Karpas-422 (cell line): ENCODE data around the gene TP53I11. TPM values are rescaled to one million over a fixed set of nuclear protein-coding genes. Genes with fewer than 3 reads are reported as not detected.

Experiments
- DNase-seq: peaks from one replicate; pipeline ENCODE4 v3.0.0-alpha.2; 2015
- H2AFZ ChIP-seq: fragments of 200-600 bp; sonication (generic); 2 replicates; pipeline ENCODE4 v1.6.1; 2014; ENCODE audit warnings: antibody characterized with exemption, low read length, mixed read lengths
- H3K27ac ChIP-seq: fragments of 200-600 bp; sonication (generic); 2 replicates; pipeline ENCODE4 v1.5.1; 2014; ENCODE audit warnings: mild to moderate bottlenecking, low read length, moderate library complexity
- H3K27me3 ChIP-seq: fragments of 200-600 bp; sonication (generic); 2 replicates; pipeline ENCODE4 v1.6.1; 2014; ENCODE audit warnings: low read length, mixed read lengths
- H3K36me3 ChIP-seq: fragments of 200-600 bp; sonication (generic); 2 replicates; pipeline ENCODE4 v1.6.1; 2014; ENCODE audit warnings: low read length, mixed read lengths; ENCODE audit not compliant: insufficient read depth
- H3K4me1 ChIP-seq: fragments of 200-600 bp; sonication (generic); 2 replicates; pipeline ENCODE4 v1.6.1; 2014; ENCODE audit warnings: mild to moderate bottlenecking, low read length, mixed read lengths
- H3K4me2 ChIP-seq: fragments of 200-600 bp; sonication (generic); 2 replicates; pipeline ENCODE4 v1.6.1; 2014; ENCODE audit warnings: low read length, low read depth, mild to moderate bottlenecking; ENCODE audit not compliant: poor library complexity, severe bottlenecking
- H3K4me3 ChIP-seq: fragments of 200-600 bp; sonication (generic); 2 replicates; pipeline ENCODE4 v1.5.1; 2014; ENCODE audit warnings: mild to moderate bottlenecking, antibody characterized with exemption, low read length, mixed read lengths
- H3K79me2 ChIP-seq: fragments of 200-600 bp; sonication (generic); 2 replicates; pipeline ENCODE4 v1.6.1; 2014; ENCODE audit warnings: mild to moderate bottlenecking, low read length, mixed read lengths
- H3K9ac ChIP-seq: fragments of 200-600 bp; sonication (generic); 2 replicates; pipeline ENCODE4 v1.6.0; 2014; ENCODE audit warnings: low read length
- H3K9me2 ChIP-seq: fragments of 200-600 bp; sonication (generic), shearing (Covaris generic); replicated peaks from 2 replicates; pipeline ENCODE4 v1.6.0; 2014; ENCODE audit warnings: mild to moderate bottlenecking, low read length, moderate library complexity; ENCODE audit not compliant: insufficient read depth
- H3K9me3 ChIP-seq: fragments of 300-700, 200-600 bp; sonication (generic); 2 replicates; pipeline ENCODE4 v1.6.1; 2014; ENCODE audit warnings: low read length, mixed read lengths
- H4K20me1 ChIP-seq: fragments of 200-600 bp; sonication (generic); 2 replicates; pipeline ENCODE4 v1.6.1; 2014; ENCODE audit warnings: mild to moderate bottlenecking, antibody characterized with exemption, low read length, low read depth; ENCODE audit not compliant: insufficient read depth
- total RNA-seq: library from RNA; depleted of rRNA; stranded (reverse); fragments of >200 nt; shearing (Covaris generic); gene quantifications from 2 replicates; pipeline ENCODE4 v1.2.3, GENCODE V29; 2014; ENCODE audit warnings: low replicate concordance

Gene TP53I11
- total RNA-seq, 1 experiment from 2014 or later, result 0.34 TPM

- Histone ChIP-seq H3K9me2 (no peaks in the 10 kb centered on the region), H3K9me3 (no peaks in the 10 kb centered on the region), H3K27me3 (no peaks in the 10 kb centered on the region), H3K36me3 (no peaks in the 10 kb centered on the region), H4K20me1 (no peaks in the 10 kb centered on the region), H3K9ac (no peak overlapping the region), H3K27ac (no peak overlapping the region), H3K4me3 (peak overlapping the region; percentile 29; the same call in 1 of the 2 replicates), H3K4me1 (peaks cover 28% of the 10 kb centered on the region), H3K4me2 (peak overlapping the region; percentile 39), H3K79me2 (no peaks in the 10 kb centered on the region), H2AFZ (no peak overlapping the region)
- DNase-seq, result no peak
Measured at GRCh38 chr11:44942029-44942955, 8.4 kb downstream of the TP53I11 start.

- no peaks in the 10 kb centered on the region for H3K27me3 ChIP-seq
- no peak overlapping the region for H3K27ac ChIP-seq
- no peaks in the 10 kb centered on the region for H3K36me3 ChIP-seq
- H3K9me3 ChIP-seq, result no peaks in the 10 kb centered on the region
- no peaks in the 10 kb centered on the region for H3K79me2 ChIP-seq
- H3K4me3 ChIP-seq, result no peak overlapping the region
- DNase-seq, result no peak
- no peaks in the 10 kb centered on the region for H3K9me2 ChIP-seq
- no peak overlapping the region for H2AFZ ChIP-seq
- H4K20me1 ChIP-seq, result no peaks in the 10 kb centered on the region
- H3K4me1 ChIP-seq, result peaks cover 29% of the 10 kb centered on the region
- H3K9ac ChIP-seq, result no peak overlapping the region
- no peak overlapping the region for H3K4me2 ChIP-seq
Measured at GRCh38 chr11:44941259-44942021, 9.2 kb downstream of the TP53I11 start.

DNA sequence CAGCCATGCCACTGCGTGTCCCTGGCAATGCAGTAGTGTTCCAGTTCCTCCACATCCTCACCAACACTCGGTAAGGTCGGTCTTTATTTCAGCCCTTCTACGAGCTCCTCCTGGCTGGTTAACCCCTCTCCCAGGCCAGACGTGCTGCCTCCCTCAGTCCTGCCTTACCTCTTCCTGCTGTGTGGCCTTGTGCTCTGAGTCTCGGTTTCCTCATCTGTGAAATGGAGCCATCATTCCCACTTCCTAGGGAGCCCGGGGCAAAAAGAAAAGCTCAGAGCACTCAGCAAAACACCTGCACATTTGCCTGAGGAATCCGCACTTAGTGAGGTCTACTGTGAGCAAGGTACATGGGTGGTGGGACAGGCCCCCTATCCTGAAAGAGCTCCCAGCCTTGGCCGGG is 9.8 kb downstream of the TP53I11 start:
- H4K20me1 ChIP-seq, result no peaks in the 10 kb centered on the region
- no peak overlapping the region for H3K4me2 ChIP-seq
- no peaks in the 10 kb centered on the region for H3K36me3 ChIP-seq
- H2AFZ ChIP-seq, result no peak overlapping the region
- no peaks in the 10 kb centered on the region for H3K79me2 ChIP-seq
- no peaks in the 10 kb centered on the region for H3K9me3 ChIP-seq
- no peaks in the 10 kb centered on the region for H3K9me2 ChIP-seq
- no peak overlapping the region for H3K27ac ChIP-seq
- peaks cover 26% of the 10 kb centered on the region for H3K4me1 ChIP-seq
- no peak overlapping the region for H3K9ac ChIP-seq
- no peak for DNase-seq
- no peaks in the 10 kb centered on the region for H3K27me3 ChIP-seq
- no peak overlapping the region for H3K4me3 ChIP-seq

GRCh38 chr11:44940404-44940803 is 10.3 kb downstream of the TP53I11 start:
- Histone ChIP-seq H3K4me3 (no peak overlapping the region), H3K27ac (no peak overlapping the region), H3K27me3 (no peaks in the 10 kb centered on the region), H3K79me2 (no peaks in the 10 kb centered on the region), H4K20me1 (no peaks in the 10 kb centered on the region), H3K36me3 (no peaks in the 10 kb centered on the region), H3K9me3 (no peaks in the 10 kb centered on the region), H3K4me1 (peaks cover 26% of the 10 kb centered on the region), H3K4me2 (no peak overlapping the region), H2AFZ (no peak overlapping the region), H3K9ac (no peak overlapping the region), H3K9me2 (no peaks in the 10 kb centered on the region)
- no peak for DNase-seq

- no peaks in the 10 kb centered on the region for H3K79me2 ChIP-seq
Measured at GRCh38 chr11:44939673-44940395, 10.8 kb downstream of the TP53I11 start.

DNA sequence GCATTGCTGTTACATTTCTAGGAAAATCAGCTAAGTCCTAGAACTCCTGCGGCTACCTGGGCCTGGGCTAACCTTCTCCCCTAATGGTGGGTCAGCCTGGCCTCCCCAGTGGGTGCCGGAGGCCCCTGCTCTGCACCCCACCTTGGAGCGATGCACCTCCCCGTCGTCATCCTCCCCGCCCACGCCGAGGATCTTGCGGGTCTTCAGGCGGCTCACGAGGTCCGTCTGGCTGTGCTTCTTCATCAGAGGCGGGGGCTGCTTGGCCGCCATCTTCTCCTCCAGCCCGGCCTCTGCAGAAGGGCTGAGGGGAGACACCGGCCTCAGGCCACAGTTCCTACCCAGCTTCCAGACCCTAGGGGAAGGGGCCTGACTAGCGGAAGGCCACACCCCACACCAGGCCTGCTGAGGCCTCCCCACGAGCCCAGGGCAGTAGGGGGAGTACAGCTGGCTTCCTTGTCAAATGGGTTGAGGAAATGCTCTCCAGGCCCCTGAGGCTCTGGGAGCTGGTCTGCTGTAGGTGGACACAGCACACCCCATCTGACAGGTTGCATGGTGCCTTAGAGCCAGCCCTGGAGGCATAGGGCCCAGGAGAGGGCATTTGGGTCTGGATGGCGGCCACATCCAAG is 12.5 kb downstream of the TP53I11 start:
- H3K27ac ChIP-seq, result no peak overlapping the region
- no peak overlapping the region for H2AFZ ChIP-seq
- no peaks in the 10 kb centered on the region for H4K20me1 ChIP-seq
- H3K27me3 ChIP-seq, result no peaks in the 10 kb centered on the region
- no peak overlapping the region for H3K9ac ChIP-seq
- DNase-seq, result no peak
- peaks cover 17% of the 10 kb centered on the region for H3K4me1 ChIP-seq
- no peak overlapping the region for H3K4me2 ChIP-seq
- H3K9me3 ChIP-seq, result no peaks in the 10 kb centered on the region
- H3K9me2 ChIP-seq, result no peaks in the 10 kb centered on the region
- H3K79me2 ChIP-seq, result no peaks in the 10 kb centered on the region
- H3K4me3 ChIP-seq, result no peak overlapping the region
- no peaks in the 10 kb centered on the region for H3K36me3 ChIP-seq

More at GRCh38 chr11:44939673-44940395, 10.8 kb downstream of the TP53I11 start:
- H4K20me1 ChIP-seq, result no peaks in the 10 kb centered on the region
- H2AFZ ChIP-seq, result no peak overlapping the region
- H3K4me2 ChIP-seq, result no peak overlapping the region
- H3K9me3 ChIP-seq, result no peaks in the 10 kb centered on the region
- peaks cover 26% of the 10 kb centered on the region for H3K4me1 ChIP-seq
- no peaks in the 10 kb centered on the region for H3K36me3 ChIP-seq
- no peak for DNase-seq
- no peak overlapping the region for H3K27ac ChIP-seq
- no peaks in the 10 kb centered on the region for H3K27me3 ChIP-seq
- H3K4me3 ChIP-seq, result no peak overlapping the region
- H3K9ac ChIP-seq, result no peak overlapping the region
- H3K9me2 ChIP-seq, result no peaks in the 10 kb centered on the region

DNA sequence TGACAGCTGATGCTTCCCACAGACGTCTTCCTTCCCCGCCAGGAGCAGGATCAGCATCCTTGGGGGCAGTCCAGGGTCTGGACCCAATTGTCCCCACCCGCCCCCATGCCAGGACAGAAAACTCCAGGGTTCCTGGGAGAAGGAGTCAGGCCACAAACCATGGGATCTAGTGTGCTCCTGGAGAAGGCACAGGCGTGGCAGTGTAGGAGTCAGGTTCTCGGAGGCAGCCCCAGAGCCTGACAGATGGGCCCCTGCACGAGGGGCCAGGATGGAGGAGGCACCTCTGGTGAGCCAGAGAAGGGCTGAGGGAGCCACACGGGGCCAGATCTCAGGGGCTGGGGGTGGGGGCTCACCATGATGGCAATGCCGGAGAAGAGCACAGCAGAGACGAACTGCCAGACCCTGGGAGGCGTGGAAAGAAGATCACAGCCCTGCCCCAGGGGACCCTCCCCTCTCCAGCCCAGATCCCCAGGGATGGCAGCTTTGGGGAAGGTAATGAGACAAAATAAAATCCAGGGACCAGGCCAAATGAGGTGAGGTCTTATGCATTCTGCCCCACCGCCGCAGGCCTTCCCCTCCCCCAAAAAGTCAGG is 13.6 kb downstream of the TP53I11 start:
- no peaks in the 10 kb centered on the region for H3K36me3 ChIP-seq
- H3K9ac ChIP-seq, result no peak overlapping the region
- DNase-seq, result no peak
- H3K9me3 ChIP-seq, result no peaks in the 10 kb centered on the region
- H3K4me2 ChIP-seq, result no peak overlapping the region
- H4K20me1 ChIP-seq, result no peaks in the 10 kb centered on the region
- H3K4me1 ChIP-seq, result peaks cover 6% of the 10 kb centered on the region
- no peak overlapping the region for H3K27ac ChIP-seq
- H3K27me3 ChIP-seq, result no peaks in the 10 kb centered on the region
- H3K79me2 ChIP-seq, result no peaks in the 10 kb centered on the region
- no peak overlapping the region for H3K4me3 ChIP-seq
- H3K9me2 ChIP-seq, result no peaks in the 10 kb centered on the region
- H2AFZ ChIP-seq, result no peak overlapping the region
